NB4 (cell line): ENCODE measurements around the gene AIF1L.

Experiments
- DNase-seq: peaks from one replicate; pipeline ENCODE4 v3.0.0; 2010; ENCODE audit warnings: low read depth
- H3K4me3 ChIP-seq: one replicate; pipeline ENCODE4 v1.5.1; 2011; ENCODE audit warnings: mild to moderate bottlenecking, low read depth, low read length, moderate library complexity
- MYC ChIP-seq: IDR thresholded peaks from 2 replicates; pipeline ENCODE4 v1.6.1; 2011; ENCODE audit warnings: low read depth, low read length
- POLR2A ChIP-seq: IDR thresholded peaks from 2 replicates; pipeline ENCODE4 v1.6.1; 2011; ENCODE audit warnings: mild to moderate bottlenecking; ENCODE audit not compliant: insufficient read length; ENCODE audit errors: extremely low read depth
- TF ChIP-seq, protein P1 (sequence below): IDR thresholded peaks from one replicate; pipeline ENCODE4 v1.5.1; 2012; ENCODE audit warnings: low read depth, low read length
- TF ChIP-seq, protein P2 (sequence below): IDR thresholded peaks from 2 replicates; pipeline ENCODE4 v1.6.1; 2011; ENCODE audit warnings: low read depth, low read length

The AIF1L gene

GRCh38 chr9:131140112-131140511, 43.8 kb downstream of the AIF1L start:
- no peak for DNase-seq
- no peak overlapping the region for H3K4me3 ChIP-seq
- TF ChIP-seq, protein P1, sequence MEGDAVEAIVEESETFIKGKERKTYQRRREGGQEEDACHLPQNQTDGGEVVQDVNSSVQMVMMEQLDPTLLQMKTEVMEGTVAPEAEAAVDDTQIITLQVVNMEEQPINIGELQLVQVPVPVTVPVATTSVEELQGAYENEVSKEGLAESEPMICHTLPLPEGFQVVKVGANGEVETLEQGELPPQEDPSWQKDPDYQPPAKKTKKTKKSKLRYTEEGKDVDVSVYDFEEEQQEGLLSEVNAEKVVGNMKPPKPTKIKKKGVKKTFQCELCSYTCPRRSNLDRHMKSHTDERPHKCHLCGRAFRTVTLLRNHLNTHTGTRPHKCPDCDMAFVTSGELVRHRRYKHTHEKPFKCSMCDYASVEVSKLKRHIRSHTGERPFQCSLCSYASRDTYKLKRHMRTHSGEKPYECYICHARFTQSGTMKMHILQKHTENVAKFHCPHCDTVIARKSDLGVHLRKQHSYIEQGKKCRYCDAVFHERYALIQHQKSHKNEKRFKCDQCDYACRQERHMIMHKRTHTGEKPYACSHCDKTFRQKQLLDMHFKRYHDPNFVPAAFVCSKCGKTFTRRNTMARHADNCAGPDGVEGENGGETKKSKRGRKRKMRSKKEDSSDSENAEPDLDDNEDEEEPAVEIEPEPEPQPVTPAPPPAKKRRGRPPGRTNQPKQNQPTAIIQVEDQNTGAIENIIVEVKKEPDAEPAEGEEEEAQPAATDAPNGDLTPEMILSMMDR: no peak
- TF ChIP-seq POLR2A (no peak), MYC (no peak)
- TF ChIP-seq, protein P2, sequence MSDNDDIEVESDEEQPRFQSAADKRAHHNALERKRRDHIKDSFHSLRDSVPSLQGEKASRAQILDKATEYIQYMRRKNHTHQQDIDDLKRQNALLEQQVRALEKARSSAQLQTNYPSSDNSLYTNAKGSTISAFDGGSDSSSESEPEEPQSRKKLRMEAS: no peak

DNA sequence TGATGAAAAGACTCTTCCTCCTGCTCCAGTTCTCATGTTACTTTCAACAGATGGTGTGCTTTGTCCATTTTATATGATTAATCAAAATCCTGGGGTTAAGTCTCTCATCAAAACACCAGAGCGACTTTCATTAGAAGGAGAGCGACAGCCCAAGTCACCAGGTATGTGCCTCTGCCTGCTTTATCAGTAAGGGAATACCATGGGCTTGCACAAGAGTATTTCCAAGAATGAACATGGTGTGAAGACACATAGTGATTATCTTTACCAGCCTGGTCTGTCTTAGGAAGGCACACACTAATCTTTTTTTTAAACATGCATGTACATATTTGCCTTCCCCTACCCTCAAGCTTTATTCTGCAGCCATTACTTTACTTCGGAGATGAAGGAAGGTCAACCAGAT, 44.2 kb downstream of the AIF1L start:
- TF ChIP-seq, protein P2: no peak
- TF ChIP-seq, protein P1: no peak
- no peak for TF ChIP-seq MYC
- H3K4me3 ChIP-seq: no peak overlapping the region
- DNase-seq: no peak

- no peak overlapping the region for H3K4me3 ChIP-seq
- no peak for DNase-seq
- TF ChIP-seq POLR2A: no peak
- TF ChIP-seq, protein P1: no peak
- TF ChIP-seq MYC: no peak
- TF ChIP-seq, protein P2: no peak
Measured at GRCh38 chr9:131142160-131142559, 45.8 kb downstream of the AIF1L start.

DNA sequence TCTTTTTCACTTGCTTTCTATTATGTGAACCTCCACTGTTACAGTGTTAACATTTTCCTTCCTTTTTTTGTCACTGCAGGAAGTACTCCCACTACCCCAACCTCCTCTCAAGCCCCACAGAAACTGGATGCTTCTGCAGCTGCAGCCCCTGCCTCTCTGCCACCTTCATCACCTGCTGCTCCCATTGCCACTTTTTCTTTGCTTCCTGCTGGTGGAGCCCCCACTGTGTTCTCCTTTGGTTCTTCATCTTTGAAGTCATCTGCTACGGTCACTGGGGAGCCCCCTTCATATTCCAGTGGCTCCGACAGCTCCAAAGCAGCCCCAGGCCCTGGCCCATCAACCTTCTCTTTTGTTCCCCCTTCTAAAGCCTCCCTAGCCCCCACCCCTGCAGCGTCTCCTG, 47.9 kb downstream of the AIF1L start:
- H3K4me3 ChIP-seq: no peak overlapping the region
- peak; percentile 33 for DNase-seq
- TF ChIP-seq, protein P2: no peak
- TF ChIP-seq POLR2A (no peak), MYC (no peak)
- TF ChIP-seq, protein P1: no peak

- no peak overlapping the region for H3K4me3 ChIP-seq
- DNase-seq: no peak
- no peak for TF ChIP-seq POLR2A
- TF ChIP-seq MYC: no peak
- TF ChIP-seq, protein P2: no peak
- TF ChIP-seq, protein P1: no peak
Measured at GRCh38 chr9:131145245-131145644, 48.9 kb downstream of the AIF1L start.

DNA sequence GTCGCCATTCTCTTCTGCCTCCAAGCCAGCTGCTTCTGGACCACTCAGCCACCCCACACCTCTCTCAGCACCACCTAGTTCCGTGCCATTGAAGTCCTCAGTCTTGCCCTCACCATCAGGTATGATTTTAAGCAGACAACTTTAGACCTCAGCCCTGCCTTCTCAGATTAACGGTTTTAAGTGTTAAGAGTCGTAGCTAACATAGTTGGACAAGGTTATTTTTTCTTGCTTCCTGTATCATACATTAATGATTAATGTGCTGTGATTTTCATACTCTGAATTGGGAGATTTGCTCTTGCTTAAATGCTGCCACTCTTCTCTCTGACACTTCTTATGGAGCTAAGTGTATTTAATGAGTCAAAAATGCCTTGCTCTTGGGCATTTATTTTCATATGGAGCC, 49.9 kb downstream of the AIF1L start:
- no peak for DNase-seq
- H3K4me3 ChIP-seq: no peak overlapping the region
- TF ChIP-seq MYC: no peak
- no peak for TF ChIP-seq POLR2A
- TF ChIP-seq, protein P2: no peak
- TF ChIP-seq, protein P1: no peak
